KBM-7 (cell line): Measurements from ENCODE around the gene POU5F2.
A peak's percentile ranks its signal among the peaks of the same experiment; 100 is the strongest.

Source experiments
- DNase-seq: peaks from one replicate; pipeline ENCODE4 v3.0.0-alpha.2; 2015
- in situ Hi-C: fragments of 300-500 bp; cut with MboI; formaldehyde crosslinking; loops from 2 replicates; pipeline ENCODE4 v1.14.3; 2020; ENCODE audit warnings: low sequenced_read_pairs, low pct_unique_long_range_greater_than_20kb, mixed read lengths

The POU5F2 gene, protein sequence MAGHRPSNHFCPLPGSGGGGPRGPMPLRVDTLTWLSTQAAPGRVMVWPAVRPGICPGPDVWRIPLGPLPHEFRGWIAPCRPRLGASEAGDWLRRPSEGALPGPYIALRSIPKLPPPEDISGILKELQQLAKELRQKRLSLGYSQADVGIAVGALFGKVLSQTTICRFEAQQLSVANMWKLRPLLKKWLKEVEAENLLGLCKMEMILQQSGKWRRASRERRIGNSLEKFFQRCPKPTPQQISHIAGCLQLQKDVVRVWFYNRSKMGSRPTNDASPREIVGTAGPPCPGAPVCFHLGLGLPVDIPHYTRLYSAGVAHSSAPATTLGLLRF

GRCh38 chr5:93741136-93741811, at the start of gene POU5F2:
Gene POU5F2 (minus strand): TSS chr5:93741600. CDS start chr5:93741563, 37 bp downstream.
- in situ Hi-C loops = no loop called here
- DNase-seq = no peak

DNA sequence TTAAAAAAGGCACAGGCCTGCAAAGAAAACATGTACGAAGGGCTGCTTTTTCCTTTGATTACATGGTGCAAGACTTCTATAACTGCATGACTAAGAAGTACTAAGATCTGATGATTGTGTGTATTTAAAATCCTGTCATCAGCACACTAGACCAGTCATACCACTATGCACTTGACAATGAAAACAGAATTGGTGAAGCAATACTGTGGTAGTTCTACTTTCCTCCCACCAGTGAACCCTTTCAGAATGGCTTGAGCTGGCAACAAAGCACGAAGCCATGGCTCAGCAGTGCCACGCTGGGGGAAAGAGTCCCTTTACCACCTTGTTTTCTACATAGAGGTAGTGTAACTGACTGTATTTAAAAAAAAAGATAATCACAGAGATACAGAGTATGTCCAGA, 49.0 kb upstream of the POU5F2 start:
- DNase-seq = no peak
- in situ Hi-C loops = loop anchor here (25.0 kb wide), 1 partner anchor 203 kb away; the partner anchor contains the start of genes NR2F1 and NR2F1-AS1

GRCh38 chr5:93789173-93790067, 48.0 kb upstream of the POU5F2 start:
- no peak for DNase-seq
- in situ Hi-C loops = loop anchor here (25.0 kb wide), 1 partner anchor 202 kb away; the partner anchor contains the start of genes NR2F1 and NR2F1-AS1

- in situ Hi-C loops = loop anchor here (25.0 kb wide), 1 partner anchor 200 kb away; the partner anchor contains the start of genes NR2F1 and NR2F1-AS1
- DNase-seq = no peak
Observed at GRCh38 chr5:93787598-93787997, 46.2 kb upstream of the POU5F2 start.

DNA sequence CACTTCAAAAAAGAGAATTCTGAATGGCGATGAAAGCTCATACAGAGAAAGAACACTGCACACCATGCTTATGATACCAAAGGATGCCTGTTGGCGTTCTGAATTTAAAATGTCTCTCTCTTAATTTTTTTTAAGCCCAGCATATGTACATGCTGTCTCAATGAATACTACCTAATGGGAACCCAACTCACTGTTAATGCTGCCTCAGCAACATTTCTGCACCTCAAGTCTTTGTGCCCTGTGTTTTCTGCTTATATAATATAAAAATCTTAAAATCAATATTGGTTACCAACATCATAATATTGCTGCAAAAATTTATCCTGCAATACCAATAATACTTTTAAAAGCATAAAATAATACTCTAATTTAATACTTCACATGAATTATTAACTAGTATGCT, 44.1 kb upstream of the POU5F2 start:
- DNase-seq = no peak
- in situ Hi-C loops = loop anchor here (25.0 kb wide), 1 partner anchor 198 kb away; the partner anchor contains the start of genes NR2F1 and NR2F1-AS1

DNA sequence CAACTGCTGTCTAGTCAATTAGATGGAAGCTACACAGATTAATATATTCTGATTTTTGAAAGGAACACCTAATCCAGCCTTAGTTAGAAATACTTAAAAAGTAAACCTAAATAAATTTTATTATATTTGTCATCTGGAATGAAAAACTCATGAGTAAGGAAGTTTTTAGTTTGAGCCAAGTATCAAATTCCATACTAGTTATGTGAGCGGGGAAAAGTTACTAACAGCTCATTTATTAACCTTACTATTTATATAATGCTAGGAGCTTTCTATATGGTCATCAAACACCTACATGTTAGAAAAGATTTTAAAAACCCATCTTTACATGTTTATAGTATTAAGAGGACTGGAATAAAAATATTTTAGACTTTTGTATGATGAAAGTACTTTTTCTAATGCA, 41.6 kb upstream of the POU5F2 start:
- no peak for DNase-seq
- in situ Hi-C loops = loop anchor here (25.0 kb wide), 1 partner anchor 196 kb away; the partner anchor contains the start of genes NR2F1 and NR2F1-AS1

- in situ Hi-C loops = loop anchor here (25.0 kb wide), 1 partner anchor 190 kb away; the partner anchor contains the start of genes NR2F1 and NR2F1-AS1
- DNase-seq = no peak
Observed at GRCh38 chr5:93777620-93778019, 36.2 kb upstream of the POU5F2 start.

GRCh38 chr5:93756372-93756771, 15.0 kb upstream of the POU5F2 start:
- in situ Hi-C loops = no loop called here
- DNase-seq = no peak

GRCh38 chr5:93755716-93756115, 14.3 kb upstream of the POU5F2 start:
- in situ Hi-C loops = no loop called here
- no peak for DNase-seq

GRCh38 chr5:93748875-93749397, 7.5 kb upstream of the POU5F2 start:
- DNase-seq = no peak
- in situ Hi-C loops = no loop called here

- in situ Hi-C loops = no loop called here
- DNase-seq = no peak
Observed at GRCh38 chr5:93746406-93747056, 5.1 kb upstream of the POU5F2 start.

- DNase-seq = no peak
- in situ Hi-C loops = no loop called here
Observed at GRCh38 chr5:93736284-93736683, 5.1 kb downstream of the POU5F2 start.

GRCh38 chr5:93735378-93735777, 6.0 kb downstream of the POU5F2 start:
- DNase-seq = no peak
- in situ Hi-C loops = no loop called here

GRCh38 chr5:93731987-93732386, 9.4 kb downstream of the POU5F2 start:
- no peak for DNase-seq
- in situ Hi-C loops = no loop called here

- in situ Hi-C loops = no loop called here
- no peak for DNase-seq
Observed at GRCh38 chr5:93726595-93726994, 14.8 kb downstream of the POU5F2 start.

DNA sequence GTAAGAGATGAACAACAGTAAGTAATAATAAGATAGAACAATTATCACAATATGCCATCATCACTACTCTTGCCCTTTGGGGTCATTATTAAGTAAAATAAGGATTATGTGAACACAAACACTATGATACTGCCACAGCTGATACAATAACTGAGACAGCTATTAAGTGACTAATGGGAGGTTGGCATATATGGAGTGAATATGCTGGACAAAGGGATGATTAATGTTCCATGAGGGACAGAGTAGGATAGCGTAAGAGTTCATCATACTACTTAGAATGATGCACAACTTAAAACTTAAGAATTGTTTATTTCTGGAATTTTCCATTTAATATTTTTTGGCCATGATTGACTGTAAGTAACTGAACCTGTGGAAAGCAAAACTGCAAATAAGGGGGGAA, 16.6 kb downstream of the POU5F2 start:
- no peak for DNase-seq
- in situ Hi-C loops = no loop called here

- in situ Hi-C loops = no loop called here
Observed at GRCh38 chr5:93723681-93724080, 17.7 kb downstream of the POU5F2 start.

GRCh38 chr5:93723005-93723404, 18.4 kb downstream of the POU5F2 start:
- peak; percentile 16 for DNase-seq
- in situ Hi-C loops = no loop called here

More at GRCh38 chr5:93723681-93724080, 17.7 kb downstream of the POU5F2 start:
- DNase-seq = no peak
